ENCODE measurements around the gene TRIM31. TPM values are rescaled to one million over a fixed set of nuclear protein-coding genes. Genes with fewer than 3 reads are reported as not detected.
"Not testable (repeated sequence)": the region's sequence is repeated elsewhere in the genome, so short reads cannot be mapped to it uniquely, and the experiment has no call there.

TRIM31 gene
- polyA plus RNA-seq, 1 of the 3 experiments (the other 2 are of a cell fraction) = not detected

GRCh38 chr6:30122515-30122914 lies 9.6 kb upstream of the TRIM31 start (continued):
- TF ChIP-seq RXRA (IDR thresholded peaks at IDR 0.05; ENCODE audit: borderline replicate concordance, low read depth) = no peak
- no peak for TF ChIP-seq TEAD4 (IDR thresholded peaks at IDR 0.05; ENCODE audit: borderline replicate concordance, insufficient read depth)
- TF ChIP-seq MEF2A (IDR thresholded peaks at IDR 0.05; ENCODE audit: borderline replicate concordance, low read depth) = no peak
- TF ChIP-seq RFX5 (IDR thresholded peaks at IDR 0.05; ENCODE audit: low read length) = no peak

- ChIA-PET POLR2A (no interaction called here), CTCF (interaction anchor here (1.6 to 8.0 kb wide), 2 partner anchors 10 to 18 kb away, joined by 7 to 65 read pairs; no protein-coding TSS in a partner anchor)
- Histone ChIP-seq H3K27ac (ENCODE audit: low read depth in 2 of 2, low read length in 1 of 2) (no peak overlapping the region), H2AFZ (ENCODE audit: low read depth) (no peak overlapping the region), H3K4me2 (no peak overlapping the region), H3K9ac (no peak overlapping the region), H3K36me3 (replicated peaks in 1 of 2; ENCODE audit: control insufficient read depth in 1 of 2, insufficient read depth in 2 of 2, low read length in 1 of 2) (no peaks in the 10 kb centered on the region), H4K20me1 (ENCODE audit: insufficient read depth) (no peaks in the 10 kb centered on the region), H3K9me2 (no peaks in the 10 kb centered on the region), H3K27me3 (ENCODE audit: insufficient read depth) (peaks cover 39% of the 10 kb centered on the region), H3K79me2 (ENCODE audit: insufficient read depth) (no peaks in the 10 kb centered on the region), H3K9me3 (no peaks in the 10 kb centered on the region), H3K4me3 (ENCODE audit: low read depth in 2 of 2, low read length in 1 of 2) (no peak overlapping the region), H3F3A (replicated peaks; ENCODE audit: insufficient read depth) (no peaks in the 10 kb centered on the region), H3K4me1 (ENCODE audit: control insufficient read depth in 1 of 2, insufficient read depth in 2 of 2, low read depth in 1 of 2, low read length in 1 of 2) (no peaks in the 10 kb centered on the region)
- TF ChIP-seq EZH2phosphoT487 (IDR thresholded peaks at IDR 0.05; ENCODE audit: borderline replicate concordance, low read depth) (no peak), TCF12 (IDR thresholded peaks at IDR 0.05) (no peak), SIN3A (IDR thresholded peaks at IDR 0.05; ENCODE audit: borderline replicate concordance, low read depth, low read length) (no peak), FOSL2 (IDR thresholded peaks at IDR 0.05; ENCODE audit: borderline replicate concordance, low read depth) (no peak), FOXM1 (IDR thresholded peaks at IDR 0.05; ENCODE audit: low read depth) (no peak), NFIC (IDR thresholded peaks at IDR 0.05; ENCODE audit: borderline replicate concordance) (no peak), RXRA (IDR thresholded peaks at IDR 0.05; ENCODE audit: borderline replicate concordance, low read depth) (no peak), PBX3 (IDR thresholded peaks at IDR 0.05) (no peak), GABPA (IDR thresholded peaks at IDR 0.05; ENCODE audit: low read depth) (no peak), MXI1 (IDR thresholded peaks at IDR 0.05; ENCODE audit: low read depth, low read length) (no peak), USF1 (IDR thresholded peaks at IDR 0.05; ENCODE audit: borderline replicate concordance, low read depth) (no peak)
- 25% methylated on average over 10 of the region's 10 CpGs for WGBS (ENCODE audit: low lambda C conversion rate)
- DNase-seq = no peak
Observed at GRCh38 chr6:30121446-30122366, 8.8 kb upstream of the TRIM31 start.

- H3K27ac ChIP-seq (ENCODE audit: low read depth in 2 of 2, low read length in 1 of 2); H2AFZ ChIP-seq (ENCODE audit: low read depth); H3K9ac ChIP-seq; H3F3A ChIP-seq (replicated peaks; ENCODE audit: insufficient read depth); H3K4me2 ChIP-seq; H3K4me3 ChIP-seq (ENCODE audit: low read depth in 2 of 2, low read length in 1 of 2); H4K20me1 ChIP-seq (ENCODE audit: insufficient read depth); H3K79me2 ChIP-seq (ENCODE audit: insufficient read depth); H3K9me3 ChIP-seq; H3K4me1 ChIP-seq (ENCODE audit: control insufficient read depth in 1 of 2, insufficient read depth in 2 of 2, low read depth in 1 of 2, low read length in 1 of 2); H3K9me2 ChIP-seq; POLR2A ChIA-PET; DNase-seq; H3K36me3 ChIP-seq (replicated peaks in 1 of 2; ENCODE audit: control insufficient read depth in 1 of 2, insufficient read depth in 2 of 2, low read length in 1 of 2): not testable (repeated sequence)
- peaks cover 22% of the 10 kb centered on the region; the same call in 1 of the 2 replicates for H3K27me3 ChIP-seq (ENCODE audit: insufficient read depth)
- 47% methylated on average over 5 of the region's 5 CpGs for WGBS (ENCODE audit: low lambda C conversion rate)
- CTCF ChIA-PET = interaction anchor here (1.0 to 8.0 kb wide), 3 partner anchors 13 to 248 kb away, joined by 3 to 65 read pairs (median 4); no protein-coding TSS in a partner anchor
Observed at GRCh38 chr6:30118691-30119090, 5.8 kb upstream of the TRIM31 start.
